OCI-LY7 (cell line): Measurements from ENCODE around the gene STOX2.

Experiments
- CTCF ChIP-seq: fragments of 200-600 bp; sonication (generic); conservative IDR thresholded peaks from 2 replicates; pipeline ENCODE4 v1.5.1; 2014; ENCODE audit warnings: mild to moderate bottlenecking, antibody characterized with exemption, low read length, moderate library complexity, mixed read lengths
- EZH2phosphoT487 ChIP-seq: fragments of 200-600 bp; sonication (generic); IDR thresholded peaks from 2 replicates; pipeline ENCODE4 v1.6.1; 2018; ENCODE audit warnings: low read depth, borderline replicate concordance, mild to moderate bottlenecking, mixed run types, antibody characterized with exemption, low read length, moderate library complexity, mixed read lengths

- no peak for TF ChIP-seq EZH2phosphoT487
- no peak for TF ChIP-seq CTCF
These were observed 29.8 kb upstream of the STOX2 start for GRCh38 chr4:183875251-183875825.
